GM21360 (cell line): ENCODE results near the gene LGALS1.
"Not testable (repeated sequence)": the region's sequence is repeated elsewhere in the genome, so short reads cannot be mapped to it uniquely, and the experiment has no call there.

Source experiments
- ATAC-seq: cut with Tn5 transposase; IDR thresholded peaks from one replicate; pipeline ENCODE4 v1.9.1; 2021; ENCODE audit warnings: mild to moderate bottlenecking, moderate library complexity; ENCODE audit not compliant: unreplicated experiment

Gene LGALS1

GRCh38 chr22:37714634-37715033, 39.2 kb downstream of the LGALS1 start:
- ATAC-seq: no peak

- no peak for ATAC-seq
Observed at GRCh38 chr22:37715760-37716159, 40.3 kb downstream of the LGALS1 start.

DNA sequence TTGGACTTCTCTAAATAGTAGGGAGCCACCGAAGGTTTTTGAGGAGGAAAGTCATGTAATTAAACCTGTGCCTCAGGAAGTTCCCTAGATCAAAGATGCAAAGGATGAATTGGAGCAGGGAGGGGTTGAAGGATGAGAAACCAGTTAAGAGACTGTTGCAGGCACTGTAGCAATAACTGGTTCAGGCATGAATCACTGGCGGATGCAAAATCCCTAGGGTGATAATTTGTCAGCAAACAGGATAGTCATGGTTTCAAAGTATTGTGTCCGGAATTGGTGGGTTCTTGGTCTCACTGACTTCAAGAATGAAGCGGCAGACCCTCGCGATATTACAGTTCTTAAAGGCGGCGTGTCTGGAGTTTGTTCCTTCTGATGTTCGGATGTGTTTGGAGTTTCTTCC, 41.3 kb downstream of the LGALS1 start:
- no peak for ATAC-seq

GRCh38 chr22:37717235-37717634, 41.8 kb downstream of the LGALS1 start:
- not testable (repeated sequence) for ATAC-seq

- not testable (repeated sequence) for ATAC-seq
Observed at GRCh38 chr22:37717746-37718305, 42.4 kb downstream of the LGALS1 start.

GRCh38 chr22:37725551-37726240, 50.3 kb downstream of the LGALS1 start:
- no peak for ATAC-seq

- no peak for ATAC-seq
Observed at GRCh38 chr22:37726241-37726887, 50.9 kb downstream of the LGALS1 start.

GRCh38 chr22:37728620-37729019, 53.2 kb downstream of the LGALS1 start:
- no peak for ATAC-seq
